Lung (tissue), 12 donors: ENCODE data around the gene DOCK4. TPM values are rescaled to one million over a fixed set of nuclear protein-coding genes. Genes with fewer than 3 reads are reported as not detected.

ENCODE experiments used
- ATAC-seq: fragments of 200-7000 bp; cut with Tn5 transposase; one replicate; pipeline ENCODE4 v1.9.1; 2020; ENCODE audit warnings: moderate number of reproducible peaks; ENCODE audit not compliant: insufficient read depth, low FRiP score
- DNase-seq, 3 donors: peaks; one replicate each; pipeline ENCODE4 v3.0.0-alpha.2; 2013 to 2017
- H3K27ac ChIP-seq, 2 donors: one replicate each; pipeline ENCODE4 v1.5.1; 2013; ENCODE audit warnings: mild to moderate bottlenecking in 2 of 2, moderate library complexity in 2 of 2, control low read depth in 1 of 2, inconsistent platforms in 1 of 2, low read depth in 1 of 2, low read length in 1 of 2
- H3K27me3 ChIP-seq, 3 donors: one replicate each; pipeline ENCODE4 v1.5.1; 2013; ENCODE audit warnings: low read length in 2 of 3; ENCODE audit not compliant: control insufficient read depth in 3 of 3, insufficient read depth in 3 of 3
- H3K36me3 ChIP-seq, 4 donors: one replicate each; pipeline ENCODE4 v1.5.1; 2013; ENCODE audit warnings: low read length in 4 of 4, mild to moderate bottlenecking in 1 of 4, moderate library complexity in 1 of 4; ENCODE audit not compliant: control insufficient read depth in 4 of 4, insufficient read depth in 4 of 4
- H3K4me1 ChIP-seq, 5 donors: one replicate each; pipeline ENCODE4 v1.5.1; 2013; ENCODE audit warnings: low read length in 5 of 5, mild to moderate bottlenecking in 2 of 5, moderate library complexity in 1 of 5; ENCODE audit not compliant: control insufficient read depth in 5 of 5, insufficient read depth in 5 of 5
- H3K4me3 ChIP-seq: one replicate; pipeline ENCODE4 v1.5.1; 2013; ENCODE audit warnings: mild to moderate bottlenecking, control low read depth, moderate library complexity
- H3K9ac ChIP-seq, 2 donors: one replicate each; pipeline ENCODE4 v1.5.1; 2013; ENCODE audit warnings: low read length in 2 of 2, control low read depth in 1 of 2; ENCODE audit not compliant: insufficient read depth in 1 of 2
- H3K9me3 ChIP-seq, 4 donors: one replicate each; pipeline ENCODE4 v1.5.1; 2013; ENCODE audit warnings: low read length in 3 of 4, mild to moderate bottlenecking in 1 of 4, moderate library complexity in 1 of 4; ENCODE audit not compliant: control insufficient read depth in 4 of 4, insufficient read depth in 3 of 4
- CTCF ChIP-seq: IDR thresholded peaks from 2 replicates; pipeline ENCODE4 v1.5.1; 2012; ENCODE audit warnings: mild to moderate bottlenecking; ENCODE audit errors: control extremely low read depth, extremely low read depth
- WGBS, 2 donors: extraction: QIAGEN DNeasy Blood & Tissue Kit; methylation state at CpG; one replicate each; pipeline ENCODE4 v1.1.7; 2013; 5-methylcytosine and 5-hydroxymethylcytosine counted together
- polyA plus RNA-seq, 2 donors: library from polyadenylated mRNA; stranded (reverse); fragments of 200-250 nt; gene quantifications; one replicate each; pipeline ENCODE4 v1.2.1, GENCODE V29; 2013
- total RNA-seq, 2 donors: library from RNA; depleted of rRNA in 1 of 2; stranded (reverse); fragments of >200 nt in 1 of 2; gene quantifications; one replicate each; pipeline ENCODE4 v1.2.1, GENCODE V29; 2014 to 2021
- donor health status: control.
- donor health status: control.
- donor health status: Bipolar disorder and iron deficiency.
- donor health status: healthy.
- donor health status: DM: yes; HTN: yes; CAD: no.

Gene DOCK4
- total and polyA plus RNA-seq, 4 donors: 18.7 to 163 (median 40.3) TPM

GRCh38 chr7:111960984-111961383, 245.2 kb downstream of the DOCK4 start:
- Histone ChIP-seq H3K27ac (no peak overlapping the region), H3K4me1 (peaks cover 0 to 12% (median 8%) of the 10 kb centered on the region in 5 donors), H3K36me3 (peaks cover 0 to 4% (median 2%) of the 10 kb centered on the region in 4 donors), H3K9ac (no peak overlapping the region), H3K27me3 (no peaks in the 10 kb centered on the region), H3K9me3 (no peaks in the 10 kb centered on the region), H3K4me3 (no peak overlapping the region)
- TF ChIP-seq CTCF: no peak
- DNase-seq: no peak
- ATAC-seq: no peak
- WGBS, 2 donors: 85% methylated on average over 5 of the region's 5 CpGs

- no peak for TF ChIP-seq CTCF
- H3K36me3 ChIP-seq: peaks cover 0 to 4% (median 2%) of the 10 kb centered on the region in 4 donors
- H3K9ac ChIP-seq: no peak overlapping the region
- H3K27me3 ChIP-seq: no peaks in the 10 kb centered on the region
- WGBS, 2 donors: 55 to 70% methylated on average over 4 of the region's 4 CpGs
- DNase-seq (no peak), ATAC-seq (no peak)
- H3K4me1 ChIP-seq: peaks cover 3 to 28% (median 13%) of the 10 kb centered on the region in 5 donors
- H3K9me3 ChIP-seq: no peaks in the 10 kb centered on the region
- no peak overlapping the region for H3K4me3 ChIP-seq
- no peak overlapping the region for H3K27ac ChIP-seq
These were observed 247.3 kb downstream of the DOCK4 start for GRCh38 chr7:111958896-111959295.

- Histone ChIP-seq H3K4me1 (peaks cover 3 to 32% (median 13%) of the 10 kb centered on the region in 5 donors), H3K27ac (no peak overlapping the region), H3K27me3 (no peaks in the 10 kb centered on the region), H3K9ac (no peak overlapping the region), H3K4me3 (no peak overlapping the region), H3K36me3 (peaks cover 0 to 4% (median 2%) of the 10 kb centered on the region in 4 donors), H3K9me3 (no peaks in the 10 kb centered on the region)
- ATAC-seq (no peak), DNase-seq (no peak)
- 91% methylated on average over 3 of the region's 3 CpGs for WGBS, 2 donors
- no peak for TF ChIP-seq CTCF
These were observed 247.8 kb downstream of the DOCK4 start for GRCh38 chr7:111958431-111958830.

GRCh38 chr7:111955616-111956015, 250.6 kb downstream of the DOCK4 start:
- Histone ChIP-seq H3K27ac (no peak overlapping the region), H3K9me3 (no peaks in the 10 kb centered on the region), H3K36me3 (peaks cover 0 to 7% (median 3%) of the 10 kb centered on the region in 4 donors), H3K4me3 (no peak overlapping the region), H3K9ac (no peak overlapping the region), H3K4me1 (peaks cover 3 to 40% (median 13%) of the 10 kb centered on the region in 5 donors), H3K27me3 (no peaks in the 10 kb centered on the region)
- ATAC-seq: no peak
- TF ChIP-seq CTCF: no peak
- WGBS, 2 donors: 54 to 80% methylated on average over 1 of the region's 1 CpG
- peak in 2 of 3 donors; percentile 86 to 92 for DNase-seq
